Colonic mucosa (tissue), 4 donors: ENCODE results near the gene ZNF483. TPM values are rescaled to one million over a fixed set of nuclear protein-coding genes. Genes with fewer than 3 reads are reported as not detected.
"Not testable (repeated sequence)": the region's sequence is repeated elsewhere in the genome, so short reads cannot be mapped to it uniquely, and the experiment has no call there.

Experiments
- DNase-seq: peaks from one replicate; pipeline ENCODE4 v3.0.0-alpha.2; 2020
- H3K27ac ChIP-seq: fragments of 200-600 bp; one replicate; pipeline ENCODE4 v1.8.0; 2021
- H3K27me3 ChIP-seq: fragments of 200-600 bp; one replicate; pipeline ENCODE4 v1.8.0; 2021
- H3K36me3 ChIP-seq: fragments of 200-600 bp; one replicate; pipeline ENCODE4 v1.8.0; 2021
- H3K4me1 ChIP-seq: fragments of 200-600 bp; one replicate; pipeline ENCODE4 v1.8.0; 2021; ENCODE audit warnings: mild to moderate bottlenecking
- H3K4me3 ChIP-seq: fragments of 200-600 bp; one replicate; pipeline ENCODE4 v1.8.0; 2021
- H3K9ac ChIP-seq, 2 donors: one replicate each; pipeline ENCODE4 v1.7.0; 2013; ENCODE audit warnings: control low read depth in 2 of 2, low read depth in 2 of 2, low read length in 2 of 2
- H3K9me3 ChIP-seq: fragments of 200-600 bp; one replicate; pipeline ENCODE4 v1.8.0; 2021
- intact Hi-C: fragments of 100-400 bp; cut with DNase I; formaldehyde crosslinking; loops from one replicate; pipeline ENCODE4 v1.14.1; 2022
- total RNA-seq, 2 donors: library from RNA; stranded (reverse); fragmentation: NEBNext Ultra II Directional in 1 of 2; extraction: Animal tissue kit (Norgen Biotek cat#: 25700) in 1 of 2; gene quantifications; one replicate each; pipeline ENCODE4 v1.2.1, GENCODE V29; 2021
- TF ChIP-seq, protein P1 (sequence below): fragments of 200-600 bp; IDR thresholded peaks from one replicate; pipeline ENCODE4 v1.8.0; 2022; ENCODE audit warnings: antibody characterized with exemption, mild to moderate bottlenecking
- donor health status: healthy.
- donor health status: DM: no; HTN: no; CAD: no.
- donor health status: DM: no; HTN: no; CAD: no.

ZNF483 gene
- total RNA-seq, 2 donors from 2014 or later: 1.2 to 2.8 TPM

- no peak for DNase-seq
- TF ChIP-seq, protein P1, sequence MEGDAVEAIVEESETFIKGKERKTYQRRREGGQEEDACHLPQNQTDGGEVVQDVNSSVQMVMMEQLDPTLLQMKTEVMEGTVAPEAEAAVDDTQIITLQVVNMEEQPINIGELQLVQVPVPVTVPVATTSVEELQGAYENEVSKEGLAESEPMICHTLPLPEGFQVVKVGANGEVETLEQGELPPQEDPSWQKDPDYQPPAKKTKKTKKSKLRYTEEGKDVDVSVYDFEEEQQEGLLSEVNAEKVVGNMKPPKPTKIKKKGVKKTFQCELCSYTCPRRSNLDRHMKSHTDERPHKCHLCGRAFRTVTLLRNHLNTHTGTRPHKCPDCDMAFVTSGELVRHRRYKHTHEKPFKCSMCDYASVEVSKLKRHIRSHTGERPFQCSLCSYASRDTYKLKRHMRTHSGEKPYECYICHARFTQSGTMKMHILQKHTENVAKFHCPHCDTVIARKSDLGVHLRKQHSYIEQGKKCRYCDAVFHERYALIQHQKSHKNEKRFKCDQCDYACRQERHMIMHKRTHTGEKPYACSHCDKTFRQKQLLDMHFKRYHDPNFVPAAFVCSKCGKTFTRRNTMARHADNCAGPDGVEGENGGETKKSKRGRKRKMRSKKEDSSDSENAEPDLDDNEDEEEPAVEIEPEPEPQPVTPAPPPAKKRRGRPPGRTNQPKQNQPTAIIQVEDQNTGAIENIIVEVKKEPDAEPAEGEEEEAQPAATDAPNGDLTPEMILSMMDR: no peak
Measured at GRCh38 chr9:111559000-111559610, 34.1 kb downstream of the ZNF483 start.

GRCh38 chr9:111561165-111561719 is 36.3 kb downstream of the ZNF483 start:
- H3K27ac ChIP-seq: no peak overlapping the region
- H3K9ac ChIP-seq: no peak overlapping the region
- intact Hi-C loops: no loop called here
- H3K4me1 ChIP-seq: no peaks in the 10 kb centered on the region
- no peak for DNase-seq
- no peak overlapping the region for H3K4me3 ChIP-seq
- no peaks in the 10 kb centered on the region for H3K27me3 ChIP-seq
- H3K36me3 ChIP-seq: no peaks in the 10 kb centered on the region
- H3K9me3 ChIP-seq: no peaks in the 10 kb centered on the region
- TF ChIP-seq, protein P1: no peak

More at GRCh38 chr9:111559000-111559610, 34.1 kb downstream of the ZNF483 start:
- Histone ChIP-seq H3K36me3 (no peaks in the 10 kb centered on the region), H3K27me3 (no peaks in the 10 kb centered on the region), H3K4me3 (no peak overlapping the region), H3K9ac (no peak overlapping the region), H3K27ac (no peak overlapping the region), H3K4me1 (no peaks in the 10 kb centered on the region), H3K9me3 (no peaks in the 10 kb centered on the region)
- intact Hi-C loops: no loop called here

GRCh38 chr9:111566234-111566633 is 41.3 kb downstream of the ZNF483 start:
- intact Hi-C loops: no loop called here
- DNase-seq: no peak
- Histone ChIP-seq H3K4me3 (no peak overlapping the region), H3K9ac (no peak overlapping the region), H3K9me3 (no peaks in the 10 kb centered on the region), H3K36me3 (peaks cover 13% of the 10 kb centered on the region), H3K27me3 (no peaks in the 10 kb centered on the region), H3K4me1 (no peaks in the 10 kb centered on the region), H3K27ac (no peak overlapping the region)
- TF ChIP-seq, protein P1: no peak

DNA sequence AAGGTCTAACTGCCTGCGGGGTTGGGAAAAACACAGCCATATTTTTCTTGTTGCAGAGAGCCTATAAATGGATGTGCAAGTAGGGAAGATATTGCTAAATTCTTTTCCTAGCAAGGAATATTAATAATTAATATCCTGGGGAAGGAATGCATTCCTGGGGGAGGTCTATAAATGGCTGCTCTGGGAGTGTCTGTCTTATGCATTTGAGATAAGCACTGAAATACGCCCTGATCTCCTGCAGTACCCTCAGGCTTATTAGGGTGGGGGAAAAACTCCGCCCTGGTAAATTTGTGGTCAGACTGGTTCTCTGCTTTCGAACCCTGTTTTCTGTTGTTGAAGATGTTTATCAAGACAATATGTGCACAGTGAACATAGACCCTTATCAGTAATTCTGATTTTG is 43.1 kb downstream of the ZNF483 start:
- H3K9ac ChIP-seq, H3K9me3 ChIP-seq, H3K27ac ChIP-seq, H3K27me3 ChIP-seq, H3K4me1 ChIP-seq, H3K4me3 ChIP-seq, DNase-seq, intact Hi-C loops: not testable (repeated sequence)
- H3K36me3 ChIP-seq: peaks cover 16% of the 10 kb centered on the region

DNA sequence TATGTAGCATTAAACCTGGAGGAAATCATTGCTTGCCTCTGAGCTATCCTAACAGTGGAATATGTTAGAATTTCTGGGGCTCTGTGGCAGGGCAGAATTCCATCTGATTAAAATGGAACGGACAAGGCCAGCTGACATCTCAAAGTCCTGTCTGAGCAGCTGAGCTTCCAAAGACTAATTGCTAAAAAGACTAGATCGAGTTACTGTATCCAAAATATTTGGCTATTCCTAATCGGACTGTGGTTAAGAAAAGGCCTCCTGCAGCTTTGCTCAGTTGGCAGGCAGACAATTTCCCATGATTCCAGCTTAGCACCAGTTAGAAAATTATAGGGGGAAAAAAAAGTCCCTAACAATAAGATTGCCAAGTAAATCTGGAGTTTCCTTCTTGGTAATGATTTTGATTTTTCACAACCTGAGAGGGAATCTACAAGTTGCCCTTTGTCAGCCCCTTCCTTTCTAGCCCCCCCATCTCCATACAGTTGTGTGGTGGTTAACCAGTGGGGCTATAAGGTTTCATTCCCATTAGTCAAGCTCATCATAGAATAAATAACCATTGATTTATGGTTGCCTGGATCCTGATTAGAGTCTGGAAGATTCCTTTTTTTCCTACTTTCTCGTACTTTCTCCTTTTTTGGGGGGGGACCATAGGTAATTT is 48.1 kb downstream of the ZNF483 start:
- Histone ChIP-seq H3K9me3 (no peaks in the 10 kb centered on the region), H3K27me3 (no peaks in the 10 kb centered on the region), H3K27ac (no peak overlapping the region), H3K4me1 (no peaks in the 10 kb centered on the region), H3K9ac (no peak overlapping the region), H3K36me3 (peaks cover 24% of the 10 kb centered on the region), H3K4me3 (no peak overlapping the region)
- intact Hi-C loops: no loop called here
- DNase-seq: no peak
- TF ChIP-seq, protein P1: no peak

GRCh38 chr9:111582888-111583287 is 57.9 kb downstream of the ZNF483 start:
- Histone ChIP-seq H3K9ac (no peak overlapping the region), H3K27me3 (no peaks in the 10 kb centered on the region), H3K27ac (no peak overlapping the region), H3K36me3 (peaks cover 8% of the 10 kb centered on the region), H3K4me1 (no peaks in the 10 kb centered on the region), H3K9me3 (no peaks in the 10 kb centered on the region), H3K4me3 (no peak overlapping the region)
- TF ChIP-seq, protein P1: no peak
- intact Hi-C loops: no loop called here
- no peak for DNase-seq
